COR-L47 (cell line): ENCODE measurements around the gene ACOXL.

Experiments
- DNase-seq: peaks from one replicate; lab custom pipeline; 2025; lab: John Stamatoyannopoulos, UW

The ACOXL gene

GRCh38 chr2:111140815-111141214, 408.4 kb downstream of the ACOXL start:
- no peak for DNase-seq

- DNase-seq: no peak
Measured at GRCh38 chr2:111142101-111142500, 409.7 kb downstream of the ACOXL start.

GRCh38 chr2:111143107-111143842, 410.9 kb downstream of the ACOXL start:
- no peak for DNase-seq

GRCh38 chr2:111143843-111144198, 411.4 kb downstream of the ACOXL start:
- DNase-seq: no peak

- no peak for DNase-seq
Measured at GRCh38 chr2:111145103-111145760, 412.9 kb downstream of the ACOXL start.

GRCh38 chr2:111145951-111146350, 413.6 kb downstream of the ACOXL start:
- DNase-seq: no peak

- no peak for DNase-seq
Measured at GRCh38 chr2:111148225-111148873, 416.0 kb downstream of the ACOXL start.

- DNase-seq: no peak
Measured at GRCh38 chr2:111148925-111149324, 416.6 kb downstream of the ACOXL start.

GRCh38 chr2:111149882-111150455, 417.6 kb downstream of the ACOXL start:
- no peak for DNase-seq

GRCh38 chr2:111154758-111155157, 422.4 kb downstream of the ACOXL start:
- no peak for DNase-seq

- DNase-seq: no peak
Measured at GRCh38 chr2:111155610-111156009, 423.2 kb downstream of the ACOXL start.

- no peak for DNase-seq
Measured at GRCh38 chr2:111156529-111156928, 424.2 kb downstream of the ACOXL start.

GRCh38 chr2:111157071-111157661, 424.8 kb downstream of the ACOXL start:
- DNase-seq: peak; percentile 54

- DNase-seq: no peak
Measured at GRCh38 chr2:111157798-111158197, 425.4 kb downstream of the ACOXL start.

- no peak for DNase-seq
Measured at GRCh38 chr2:111159641-111160040, 427.3 kb downstream of the ACOXL start.

- no peak for DNase-seq
Measured at GRCh38 chr2:111160758-111161157, 428.4 kb downstream of the ACOXL start.

GRCh38 chr2:111161971-111162370, 429.6 kb downstream of the ACOXL start:
- DNase-seq: peak; percentile 49

- DNase-seq: no peak
Measured at GRCh38 chr2:111162718-111163331, 430.5 kb downstream of the ACOXL start.

- no peak for DNase-seq
Measured at GRCh38 chr2:111164078-111164477, 431.7 kb downstream of the ACOXL start.

GRCh38 chr2:111165084-111165483, 432.7 kb downstream of the ACOXL start:
- no peak for DNase-seq

- DNase-seq: no peak
Measured at GRCh38 chr2:111166115-111166514, 433.7 kb downstream of the ACOXL start.
